Measurements from ENCODE around the gene RELCH.

GRCh38 chr18:62324181-62324828 lies 137.2 kb downstream of the RELCH start:
- no peak for TF ChIP-seq POLR2A (IDR thresholded peaks at IDR 0.05)
- TF ChIP-seq CTCF (IDR thresholded peaks at IDR 0.05): no peak

All from lower leg skin (tissue), 3 donors.